H1 (cell line): Measurements from ENCODE around the gene ZNRF3. TPM values are rescaled to one million over a fixed set of nuclear protein-coding genes. Genes with fewer than 3 reads are reported as not detected.

Experiments
- CTCF ChIA-PET: fragments of 300-600 bp; sonication (Branson Sonifier 250); formaldehyde crosslinking; loops from one replicate; lab custom pipeline; 2021; ENCODE audit not compliant: partially characterized antibody; lab: Charles Lee
- POLR2A ChIA-PET: fragments of 300-600 bp; sonication (Branson Sonifier 250); formaldehyde crosslinking; loops from one replicate; lab custom pipeline; 2021; ENCODE audit warnings: inconsistent platforms; ENCODE audit not compliant: partially characterized antibody; lab: Charles Lee
- DNase-seq, 2 experiments: peaks; one replicate each; pipeline versions ENCODE4 v3.0.0 to v3.0.0-alpha.2; 2010 to 2022; ENCODE audit warnings: low spot score in 2 of 2, low read depth in 1 of 2, mixed read lengths in 1 of 2
- FAIRE-seq: peaks from 2 replicates; lab custom pipeline; 2011; peaks lifted over from hg19 to GRCh38; lab: Jason Lieb, UNC
- H2AFZ ChIP-seq: 2 replicates; pipeline ENCODE4 v1.8.1; 2012; ENCODE audit warnings: low read length, inconsistent platforms
- H2AK5ac ChIP-seq: 2 replicates; pipeline ENCODE4 v1.6.1; 2013; ENCODE audit warnings: low read depth, low read length
- H2BK120ac ChIP-seq: replicated peaks from 2 replicates; pipeline ENCODE3; 2013; ENCODE audit warnings: low read depth, low read length, inconsistent platforms
- H2BK12ac ChIP-seq: 2 replicates; pipeline ENCODE4 v1.6.1; 2013; ENCODE audit warnings: low read depth, low read length
- H2BK15ac ChIP-seq: 2 replicates; pipeline ENCODE4 v1.6.1; 2013; ENCODE audit warnings: low read length
- H2BK20ac ChIP-seq: 2 replicates; pipeline ENCODE4 v1.6.1; 2013; ENCODE audit warnings: low read length
- H2BK5ac ChIP-seq: 2 replicates; pipeline ENCODE4 v1.6.1; 2013; ENCODE audit warnings: low read depth, low read length
- H3K14ac ChIP-seq: 2 replicates; pipeline ENCODE4 v1.6.1; 2013; ENCODE audit warnings: inconsistent platforms; ENCODE audit not compliant: insufficient read length
- H3K18ac ChIP-seq: 2 replicates; pipeline ENCODE4 v1.6.1; 2013; ENCODE audit warnings: low read length; ENCODE audit errors: extremely low read depth
- H3K23ac ChIP-seq: 2 replicates; pipeline ENCODE4 v1.6.1; 2013; ENCODE audit warnings: inconsistent platforms; ENCODE audit not compliant: insufficient read length
- H3K23me2 ChIP-seq: 2 replicates; pipeline ENCODE4 v1.6.1; 2013; ENCODE audit warnings: low read depth, low read length
- H3K27ac ChIP-seq: 2 replicates; pipeline ENCODE4 v1.6.1; 2011; ENCODE audit warnings: low read depth, low read length, inconsistent platforms
- H3K27me3 ChIP-seq, 4 experiments: replicated peaks in 1 of 4; 1 replicate in 1 of 4; 2 replicates in 3 of 4; pipeline versions ENCODE4 v1.6.1 to v1.8.1; 2011 to 2013; ENCODE audit warnings: low read length in 3 of 4, mild to moderate bottlenecking in 3 of 4, inconsistent platforms in 2 of 4, mixed read lengths in 2 of 4, moderate library complexity in 1 of 4; ENCODE audit not compliant: control insufficient read depth in 3 of 4, insufficient read depth in 3 of 4; ENCODE audit errors: extremely low read depth in 1 of 4
- H3K36me3 ChIP-seq, 4 experiments: 2 replicates each; pipeline versions ENCODE4 v1.6.1 to v1.8.1; 2011 to 2013; ENCODE audit warnings: mild to moderate bottlenecking in 4 of 4, low read length in 3 of 4, moderate library complexity in 2 of 4, control low read depth in 1 of 4, inconsistent platforms in 1 of 4; ENCODE audit not compliant: insufficient read depth in 4 of 4, control insufficient read depth in 2 of 4
- H3K4ac ChIP-seq: replicated peaks from 2 replicates; pipeline ENCODE3; 2013; ENCODE audit warnings: low read length, low read depth, mixed read lengths, inconsistent platforms; ENCODE audit not compliant: insufficient read length
- H3K4me1 ChIP-seq, 4 experiments: replicated peaks in 1 of 4; 1 replicate in 1 of 4; 2 replicates in 3 of 4; pipeline versions ENCODE4 v1.6.1 to v1.8.1; 2011 to 2013; ENCODE audit warnings: low read length in 3 of 4, inconsistent platforms in 2 of 4, mixed read lengths in 1 of 4; ENCODE audit not compliant: insufficient read depth in 4 of 4, control insufficient read depth in 3 of 4
- H3K4me2 ChIP-seq, 2 experiments: 2 replicates each; pipeline versions ENCODE4 v1.6.1 to v1.8.1; 2011 to 2013; ENCODE audit warnings: low read depth in 2 of 2, low read length in 2 of 2, control low read depth in 1 of 2, inconsistent platforms in 1 of 2, mild to moderate bottlenecking in 1 of 2; ENCODE audit not compliant: insufficient read depth in 1 of 2
- H3K4me3 ChIP-seq, 4 experiments: fragments of 200-600, 300-600 bp in 1 of 4; sonication (generic), shearing (Covaris generic), sonication (Bioruptor Twin) in 1 of 4; 2 replicates each; pipeline versions ENCODE4 v1.5.1 to v1.8.1; 2011 to 2016; ENCODE audit warnings: low read length in 4 of 4, low read depth in 3 of 4, control low read depth in 2 of 4, inconsistent platforms in 2 of 4, mild to moderate bottlenecking in 2 of 4, mixed read lengths in 1 of 4, moderate library complexity in 1 of 4; ENCODE audit not compliant: insufficient read depth in 2 of 4; ENCODE audit errors: extremely low read depth in 1 of 4
- H3K56ac ChIP-seq: replicated peaks from 2 replicates; pipeline ENCODE3; 2013; ENCODE audit warnings: low read depth, mild to moderate bottlenecking, mixed read lengths, low read length, inconsistent platforms; ENCODE audit not compliant: insufficient read length
- H3K79me1 ChIP-seq: 2 replicates; pipeline ENCODE4 v1.6.1; 2013; ENCODE audit warnings: low read depth, low read length, control low read depth
- H3K79me2 ChIP-seq, 2 experiments: 2 replicates each; pipeline versions ENCODE4 v1.6.1 to v1.8.1; 2012 to 2013; ENCODE audit warnings: low read length in 2 of 2, mild to moderate bottlenecking in 2 of 2, inconsistent platforms in 1 of 2; ENCODE audit not compliant: insufficient read depth in 2 of 2, control insufficient read depth in 1 of 2
- H3K9ac ChIP-seq, 4 experiments: replicated peaks in 1 of 4; 1 replicate in 1 of 4; 2 replicates in 3 of 4; pipeline versions ENCODE4 v1.6.1 to v1.8.1; 2011 to 2013; ENCODE audit warnings: low read depth in 3 of 4, low read length in 3 of 4, control low read depth in 2 of 4, mild to moderate bottlenecking in 2 of 4, moderate library complexity in 2 of 4, inconsistent platforms in 1 of 4; ENCODE audit errors: extremely low read depth in 1 of 4
- H3K9me3 ChIP-seq, 2 experiments: 2 replicates each; pipeline versions ENCODE4 v1.6.1 to v1.8.1; 2012 to 2013; ENCODE audit warnings: mild to moderate bottlenecking in 2 of 2, moderate library complexity in 2 of 2, control low read depth in 1 of 2, inconsistent platforms in 1 of 2, low read depth in 1 of 2, low read length in 1 of 2, mixed read lengths in 1 of 2; ENCODE audit not compliant: insufficient read depth in 2 of 2
- H4K20me1 ChIP-seq, 2 experiments: replicated peaks in 1 of 2; 2 replicates each; pipeline versions ENCODE3 to v1.8.1; 2011 to 2013; ENCODE audit warnings: inconsistent platforms in 2 of 2, low read length in 2 of 2, mild to moderate bottlenecking in 1 of 2; ENCODE audit not compliant: insufficient read depth in 2 of 2, control insufficient read depth in 1 of 2
- H4K5ac ChIP-seq: 2 replicates; pipeline ENCODE4 v1.6.1; 2013; ENCODE audit warnings: low read length, low read depth, mixed read lengths, inconsistent platforms; ENCODE audit not compliant: insufficient read length
- H4K8ac ChIP-seq: 2 replicates; pipeline ENCODE4 v1.8.0; 2013; ENCODE audit warnings: mild to moderate bottlenecking, moderate library complexity, low read length, inconsistent platforms; ENCODE audit not compliant: insufficient read depth; ENCODE audit errors: extremely low read depth
- H4K91ac ChIP-seq: replicated peaks from 2 replicates; pipeline ENCODE3; 2013; ENCODE audit warnings: low read length, mixed read lengths, inconsistent platforms; ENCODE audit not compliant: insufficient read length
- ASH2L ChIP-seq: fragments of 200-600, 300-600 bp; sonication (generic); IDR thresholded peaks from one replicate; pipeline ENCODE4 v1.7.1; 2017; ENCODE audit warnings: low read length
- EGR1 ChIP-seq: IDR thresholded peaks from 2 replicates; pipeline ENCODE4 v1.6.1; 2011; ENCODE audit warnings: low read depth, low read length, borderline replicate concordance
- FOSL1 ChIP-seq: IDR thresholded peaks from 2 replicates; pipeline ENCODE4 v1.6.1; 2011; ENCODE audit warnings: mild to moderate bottlenecking, low read depth, low read length, moderate library complexity; ENCODE audit not compliant: insufficient read depth
- JUND ChIP-seq: IDR thresholded peaks from 2 replicates; pipeline ENCODE4 v1.6.1; 2011; ENCODE audit warnings: mild to moderate bottlenecking, improper control_type of control experiment, low read length
- TCF12 ChIP-seq: IDR thresholded peaks from 2 replicates; pipeline ENCODE4 v1.6.1; 2011; ENCODE audit warnings: low read depth, mild to moderate bottlenecking, low read length
- WGBS, 2 experiments: shearing (Covaris generic) in 1 of 2; methylation state at CpG; one replicate each; pipeline versions ENCODE4 v1.1.6 to v1.1.7; 2013 to 2015; ENCODE audit warnings: low lambda C conversion rate in 2 of 2, mixed read lengths in 2 of 2, inconsistent platforms in 1 of 2, low coverage in 1 of 2, missing lambda C conversion rate in 1 of 2; ENCODE audit not compliant: insufficient replicate concordance in 2 of 2, insufficient coverage in 1 of 2, insufficient read length in 1 of 2; ENCODE audit errors: extremely low coverage in 1 of 2, missing lambda C conversion rate in 1 of 2; 5-methylcytosine and 5-hydroxymethylcytosine counted together
- polyA plus RNA-seq, 7 experiments: library from polyadenylated mRNA; depleted of rRNA in 3 of 7; stranded (reverse) in 5 of 7; unstranded in 2 of 7; fragments of >200 nt in 5 of 7; fragments of 200-250 nt in 2 of 7; gene quantifications; 1 replicate in 5 of 7; 2 replicates in 1 of 7; 4 replicates in 1 of 7; pipeline versions ENCODE4 v1.2.1 to v1.2.3, GENCODE V29; 2011 to 2013; ENCODE audit warnings: missing spikeins in 2 of 7, mixed read lengths in 2 of 7
- total RNA-seq: library from RNA; stranded (reverse); fragmentation: NEBNext Ultra II Directional; extraction: Animal tissue kit (Norgen Biotek cat#: 25700); gene quantifications from 2 replicates; pipeline ENCODE4 v1.2.1, GENCODE V29; 2021

ZNRF3 gene
- total and polyA plus RNA-seq, 2 of the 8 experiments (the other 6 are each of a cell fraction or from before 2014, with no cell fraction given), result 14.1 to 21.7 TPM

DNA sequence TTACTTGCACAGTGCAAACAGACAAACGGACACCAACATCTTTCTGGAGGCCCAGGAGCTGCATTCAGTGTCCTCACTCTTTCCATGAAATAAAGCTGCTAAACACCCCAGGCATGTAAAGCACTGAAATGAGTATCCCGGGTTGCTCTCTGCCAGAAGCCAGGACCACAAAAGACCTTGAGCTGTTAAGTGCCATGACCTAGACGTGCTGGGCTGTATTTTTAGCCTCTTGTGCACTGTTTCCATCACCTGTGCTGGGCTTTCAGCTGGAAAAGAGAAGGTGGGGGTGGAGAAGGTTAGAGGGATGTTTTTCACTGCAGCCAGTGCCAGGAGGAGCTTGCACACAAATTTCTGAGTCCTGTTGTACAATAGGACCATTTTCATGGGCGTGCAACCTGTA, 186.1 kb downstream of the ZNRF3 start:
- H3K4me3 ChIP-seq, result no peak overlapping the region
- H2BK120ac ChIP-seq, result no peak overlapping the region
- ChIA-PET CTCF (interaction anchor here (0.6 to 1.1 kb wide), 2 partner anchors 214 to 618 kb away, joined by 3 read pairs; no protein-coding TSS in a partner anchor), POLR2A (interaction anchor here (1.3 to 2.6 kb wide), 3 partner anchors 12 to 16 kb away, joined by 3 to 12 read pairs (median 4); no protein-coding TSS in a partner anchor)
- no peak overlapping the region for H2BK15ac ChIP-seq
- WGBS, 2 experiments, result 81% methylated on average over 4 of the region's 4 CpGs; no CpG with 5 or more reads in 1 of the 2 experiments
- H3K79me2 ChIP-seq, result no peaks in the 10 kb centered on the region
- DNase-seq, result no peak
- no peak overlapping the region for H2AK5ac ChIP-seq
- no peaks in the 10 kb centered on the region for H3K9me3 ChIP-seq
- no peak overlapping the region for H3K23ac ChIP-seq
- no peak overlapping the region for H3K27ac ChIP-seq
- H3K36me3 ChIP-seq, result no peaks in the 10 kb centered on the region
- no peak overlapping the region for H3K56ac ChIP-seq
- H4K91ac ChIP-seq, result no peak overlapping the region
- H3K9ac ChIP-seq, result no peak overlapping the region
- no peak overlapping the region for H3K18ac ChIP-seq
- no peak overlapping the region for H4K8ac ChIP-seq
- no peak overlapping the region for H2BK20ac ChIP-seq
- H2BK12ac ChIP-seq, result no peak overlapping the region; the same call in 1 of the 2 replicates
- H3K4ac ChIP-seq, result no peak overlapping the region
- no peak overlapping the region for H3K4me2 ChIP-seq
- no peak overlapping the region for H2AFZ ChIP-seq
- peaks cover 7 to 44% (median 40%) of the 10 kb centered on the region in 4 experiments for H3K27me3 ChIP-seq
- H3K14ac ChIP-seq, result no peak overlapping the region
- no peaks in the 10 kb centered on the region for H3K79me1 ChIP-seq
- no peak for FAIRE-seq
- H3K23me2 ChIP-seq, result peaks cover 16% of the 10 kb centered on the region
- H3K4me1 ChIP-seq, result peaks cover 3 to 9% (median 7%) of the 10 kb centered on the region in 4 experiments
- no peak overlapping the region for H2BK5ac ChIP-seq
- peaks cover 2 to 3% of the 10 kb centered on the region in 2 experiments for H4K20me1 ChIP-seq
- no peak overlapping the region for H4K5ac ChIP-seq
- TF ChIP-seq EGR1 (no peak), JUND (no peak), TCF12 (no peak), ASH2L (no peak), FOSL1 (no peak)
